ENCODE results near the gene MEGF10. TPM values are rescaled to one million over a fixed set of nuclear protein-coding genes. Genes with fewer than 3 reads are reported as not detected.
"Not testable (repeated sequence)": the region's sequence is repeated elsewhere in the genome, so short reads cannot be mapped to it uniquely, and the experiment has no call there.

MEGF10 gene
- total RNA-seq, result 0.96 and 1.3 TPM in 2 replicates

DNA sequence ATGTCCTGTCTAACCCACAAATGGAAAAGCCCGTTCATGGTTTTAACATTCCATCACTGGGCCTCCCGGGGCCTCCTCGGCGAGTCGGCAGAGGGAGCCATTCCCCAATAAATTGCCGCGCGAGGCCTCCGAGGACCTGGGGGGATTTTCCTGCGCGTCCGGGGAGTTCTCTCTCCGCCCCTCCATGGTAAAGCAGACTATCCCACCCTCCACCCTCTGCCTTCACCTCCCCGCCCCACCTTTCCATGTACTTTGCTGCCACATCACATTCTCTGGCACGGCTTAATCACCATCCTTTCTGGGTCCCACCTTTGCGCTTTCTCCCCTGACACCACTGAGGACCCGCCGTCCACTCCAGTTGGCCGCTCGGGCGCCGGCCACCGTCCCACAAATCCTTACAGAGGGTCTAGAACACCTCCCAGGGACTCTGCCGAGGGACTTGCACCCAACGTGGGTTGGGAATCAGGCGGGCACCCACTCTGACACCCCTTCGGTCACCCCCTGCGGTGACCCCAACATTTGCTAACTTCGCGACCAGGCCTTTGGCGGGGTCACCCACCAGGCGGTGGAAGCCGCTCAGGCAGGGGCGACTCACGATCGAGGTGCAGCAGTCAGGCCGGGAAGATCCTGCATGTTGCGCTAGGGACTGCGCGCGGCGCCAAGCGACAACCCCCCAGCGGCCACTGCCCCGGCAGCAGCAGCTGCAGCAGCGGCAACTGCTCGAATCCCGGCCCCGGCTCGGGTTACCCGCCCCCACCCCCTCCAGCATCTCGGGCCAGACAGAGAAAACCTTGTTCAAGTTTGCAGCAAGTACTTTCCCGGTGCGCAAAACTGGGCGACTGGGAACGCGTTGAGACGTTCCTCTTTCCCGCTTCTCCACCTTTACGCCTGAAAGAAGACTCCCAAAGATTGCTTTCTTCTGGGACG lies at the start of gene MEGF10:
Gene MEGF10, plus strand, starts transcription at position 778 of the 927 bp plus-strand sequence. CDS start 40,513 bp downstream, outside the sequence.
- Histone ChIP-seq H3K4me3 (ENCODE audit: low read depth, low read length) (peak within 1 kb of the TSS; percentile 55), H3K36me3 (ENCODE audit: control insufficient read depth, insufficient read depth, low read length) (no peaks in the 10 kb centered on the region), H3K27me3 (ENCODE audit: control insufficient read depth, insufficient read depth, low read length) (peaks cover 4% of the 10 kb centered on the region)
- no peak for DNase-seq (ENCODE audit: low read depth)
- TF ChIP-seq, protein P1, sequence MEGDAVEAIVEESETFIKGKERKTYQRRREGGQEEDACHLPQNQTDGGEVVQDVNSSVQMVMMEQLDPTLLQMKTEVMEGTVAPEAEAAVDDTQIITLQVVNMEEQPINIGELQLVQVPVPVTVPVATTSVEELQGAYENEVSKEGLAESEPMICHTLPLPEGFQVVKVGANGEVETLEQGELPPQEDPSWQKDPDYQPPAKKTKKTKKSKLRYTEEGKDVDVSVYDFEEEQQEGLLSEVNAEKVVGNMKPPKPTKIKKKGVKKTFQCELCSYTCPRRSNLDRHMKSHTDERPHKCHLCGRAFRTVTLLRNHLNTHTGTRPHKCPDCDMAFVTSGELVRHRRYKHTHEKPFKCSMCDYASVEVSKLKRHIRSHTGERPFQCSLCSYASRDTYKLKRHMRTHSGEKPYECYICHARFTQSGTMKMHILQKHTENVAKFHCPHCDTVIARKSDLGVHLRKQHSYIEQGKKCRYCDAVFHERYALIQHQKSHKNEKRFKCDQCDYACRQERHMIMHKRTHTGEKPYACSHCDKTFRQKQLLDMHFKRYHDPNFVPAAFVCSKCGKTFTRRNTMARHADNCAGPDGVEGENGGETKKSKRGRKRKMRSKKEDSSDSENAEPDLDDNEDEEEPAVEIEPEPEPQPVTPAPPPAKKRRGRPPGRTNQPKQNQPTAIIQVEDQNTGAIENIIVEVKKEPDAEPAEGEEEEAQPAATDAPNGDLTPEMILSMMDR (IDR thresholded peaks at IDR 0.05; ENCODE audit: insufficient read depth, low read length, poor library complexity, severe bottlenecking), result peak; percentile 83

DNA sequence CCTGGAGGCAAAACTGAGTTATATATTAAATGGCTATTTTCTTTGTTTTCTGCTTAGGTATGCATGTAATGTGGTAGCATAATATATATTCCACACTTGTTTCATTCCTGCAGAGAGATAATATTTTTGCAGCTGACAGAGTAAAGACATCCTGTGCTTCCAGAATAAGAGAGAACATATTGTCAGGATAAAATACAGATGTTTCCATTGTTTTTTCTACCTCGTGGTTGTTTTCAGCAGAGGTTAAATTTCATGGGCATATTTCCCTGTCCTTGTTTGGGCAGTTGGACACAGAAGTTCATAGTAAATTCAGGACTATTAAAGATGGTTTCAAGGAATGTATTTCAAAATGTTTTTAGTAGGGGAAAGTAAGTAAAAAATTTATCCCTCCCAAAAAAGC lies 47.6 kb upstream of the MEGF10 start:
- H3K4me3 ChIP-seq (ENCODE audit: low read depth, low read length), result no peak overlapping the region
- H3K36me3 ChIP-seq (ENCODE audit: control insufficient read depth, insufficient read depth, low read length), result no peaks in the 10 kb centered on the region
- TF ChIP-seq, protein P1 (IDR thresholded peaks at IDR 0.05; ENCODE audit: insufficient read depth, low read length, poor library complexity, severe bottlenecking), result no peak
- no peaks in the 10 kb centered on the region for H3K27me3 ChIP-seq (ENCODE audit: control insufficient read depth, insufficient read depth, low read length)
- no peak for DNase-seq (ENCODE audit: low read depth)

DNA sequence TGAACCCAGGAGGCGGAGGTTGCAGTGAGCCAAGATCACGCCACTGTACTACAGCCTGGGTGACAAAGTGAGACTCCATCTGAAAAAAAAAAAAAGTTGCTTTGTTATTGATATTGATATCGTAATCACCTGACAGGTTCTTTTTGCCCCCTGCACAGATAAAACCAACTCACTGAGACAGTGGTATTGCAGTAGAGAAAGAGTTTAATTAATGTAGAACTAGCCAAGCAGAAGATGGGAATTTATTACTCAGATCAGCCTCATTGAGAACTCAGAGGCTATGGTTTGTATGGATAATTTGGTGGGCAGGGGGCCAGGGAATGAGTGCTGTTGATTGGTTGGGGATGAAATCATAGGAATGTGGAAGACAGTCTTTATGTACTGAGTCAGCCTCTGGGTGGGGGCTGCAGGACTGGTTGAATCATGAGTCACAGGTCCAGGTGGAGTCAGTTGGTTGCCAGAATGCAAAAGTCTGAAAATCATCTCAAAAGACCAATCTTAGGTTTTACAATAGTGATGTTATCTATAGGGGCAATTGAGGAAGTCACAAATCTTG lies 35.8 kb upstream of the MEGF10 start:
- peak; percentile 18 for DNase-seq (ENCODE audit: low read depth)

DNA sequence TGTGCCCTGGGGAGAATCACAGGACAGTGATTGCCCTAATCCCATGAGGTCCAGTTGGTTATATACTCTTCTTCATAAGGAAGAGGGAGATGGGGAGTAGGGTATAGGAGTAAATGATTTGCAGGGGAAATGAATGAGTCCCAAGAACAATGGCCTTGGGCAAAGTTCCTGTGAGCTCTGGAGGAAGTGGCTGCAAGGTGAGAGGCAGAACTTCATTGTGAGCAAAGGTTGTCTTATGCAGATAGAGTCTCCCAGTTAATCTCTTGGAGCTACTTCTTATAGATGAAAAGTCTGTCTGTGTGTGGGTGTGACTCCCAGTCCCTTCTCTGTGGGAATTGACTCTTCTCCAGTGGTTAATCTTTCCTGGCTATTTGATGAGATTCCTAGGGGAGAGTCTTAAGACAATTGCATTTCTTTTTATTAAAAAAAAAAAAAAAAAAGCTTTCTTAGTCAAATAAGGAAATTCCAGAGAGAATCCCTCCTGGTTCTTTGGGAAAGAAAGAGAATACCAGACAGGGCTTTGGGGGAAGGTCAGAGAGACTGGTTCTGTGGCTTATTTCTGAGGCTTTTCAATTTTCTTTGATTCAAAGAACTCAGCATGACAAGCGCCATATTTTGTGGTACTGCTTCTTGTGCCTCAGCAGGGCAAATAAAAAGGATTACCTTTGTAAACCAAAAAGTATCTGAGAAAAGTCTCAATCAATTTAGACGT lies 33.6 kb upstream of the MEGF10 start:
- no peak for DNase-seq (ENCODE audit: low read depth)
- TF ChIP-seq, protein P1 (IDR thresholded peaks at IDR 0.05; ENCODE audit: insufficient read depth, low read length, poor library complexity, severe bottlenecking), result no peak
- no peaks in the 10 kb centered on the region for H3K27me3 ChIP-seq (ENCODE audit: control insufficient read depth, insufficient read depth, low read length)
- H3K36me3 ChIP-seq (ENCODE audit: control insufficient read depth, insufficient read depth, low read length), result no peaks in the 10 kb centered on the region
- H3K4me3 ChIP-seq (ENCODE audit: low read depth, low read length), result no peak overlapping the region

More for the DNA sequence above, 35.8 kb upstream of the MEGF10 start:
- TF ChIP-seq, protein P1 (IDR thresholded peaks at IDR 0.05; ENCODE audit: insufficient read depth, low read length, poor library complexity, severe bottlenecking), result no peak
- Histone ChIP-seq H3K36me3 (ENCODE audit: control insufficient read depth, insufficient read depth, low read length) (no peaks in the 10 kb centered on the region), H3K27me3 (ENCODE audit: control insufficient read depth, insufficient read depth, low read length) (no peaks in the 10 kb centered on the region), H3K4me3 (ENCODE audit: low read depth, low read length) (no peak overlapping the region)

DNA sequence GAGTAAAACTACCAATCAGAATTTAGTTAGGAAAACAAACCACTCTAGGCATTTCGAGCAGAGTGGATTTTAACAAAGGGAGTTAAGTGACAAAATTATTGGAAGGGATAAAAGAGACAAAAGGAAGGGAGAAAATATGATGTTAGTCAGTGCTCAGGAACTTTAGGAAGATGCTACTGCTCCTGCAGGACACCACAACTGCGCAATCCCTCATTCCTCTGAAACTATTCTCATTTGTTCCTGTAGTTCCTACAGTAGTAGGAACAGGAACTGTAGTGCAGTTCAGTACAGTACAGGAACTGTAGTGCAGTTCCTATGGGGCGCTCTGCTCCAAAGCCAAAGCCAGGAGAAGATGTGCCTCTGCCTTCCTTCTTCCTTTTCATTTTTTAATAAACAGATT lies 29.9 kb upstream of the MEGF10 start:
- TF ChIP-seq, protein P1 (IDR thresholded peaks at IDR 0.05; ENCODE audit: insufficient read depth, low read length, poor library complexity, severe bottlenecking), result no peak
- Histone ChIP-seq H3K27me3 (ENCODE audit: control insufficient read depth, insufficient read depth, low read length) (no peaks in the 10 kb centered on the region), H3K36me3 (ENCODE audit: control insufficient read depth, insufficient read depth, low read length) (no peaks in the 10 kb centered on the region), H3K4me3 (ENCODE audit: low read depth, low read length) (no peak overlapping the region)
- no peak for DNase-seq (ENCODE audit: low read depth)

DNA sequence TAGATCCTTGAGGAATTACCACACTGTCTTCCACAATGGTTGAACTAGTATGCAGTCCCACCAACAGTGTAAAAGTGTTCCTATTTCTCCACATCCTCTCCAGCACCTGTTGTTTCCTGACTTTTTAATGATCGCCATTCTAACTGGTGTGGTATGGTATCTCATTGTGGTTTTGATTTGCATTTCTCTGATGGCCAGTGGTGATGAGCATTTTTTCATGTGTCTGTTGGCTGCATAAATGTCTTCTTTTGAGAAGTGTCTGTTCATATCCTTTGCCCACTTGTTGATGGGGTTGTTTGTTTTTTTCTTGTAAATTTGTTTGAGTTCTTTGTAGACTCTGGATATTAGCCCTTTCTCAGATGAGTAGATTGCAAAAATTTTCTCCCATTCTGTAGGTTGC lies 25.1 kb upstream of the MEGF10 start:
- H3K27me3 ChIP-seq (ENCODE audit: control insufficient read depth, insufficient read depth, low read length); DNase-seq (ENCODE audit: low read depth); H3K36me3 ChIP-seq (ENCODE audit: control insufficient read depth, insufficient read depth, low read length); H3K4me3 ChIP-seq (ENCODE audit: low read depth, low read length): not testable (repeated sequence)

DNA sequence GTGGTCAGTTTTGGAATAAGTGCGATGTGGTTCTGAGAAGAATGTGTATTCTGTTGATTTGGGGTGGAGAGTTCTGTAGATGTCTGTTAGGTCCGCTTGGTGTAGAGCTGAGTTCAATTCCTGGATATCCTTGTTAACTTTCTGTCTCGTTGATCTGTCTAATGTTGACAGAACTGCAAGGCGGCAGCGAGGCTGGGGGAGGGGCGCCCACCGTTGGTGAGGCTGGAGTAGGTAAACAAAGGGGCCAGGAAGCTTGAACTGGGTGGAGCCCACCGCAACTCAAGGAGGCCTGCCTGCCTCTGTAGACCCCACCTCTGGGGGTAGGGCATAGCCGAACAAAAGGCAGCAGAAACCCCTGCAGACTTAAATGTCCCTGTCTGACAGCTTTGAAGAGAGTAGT lies 22.3 kb upstream of the MEGF10 start:
- H3K4me3 ChIP-seq (ENCODE audit: low read depth, low read length); H3K36me3 ChIP-seq (ENCODE audit: control insufficient read depth, insufficient read depth, low read length); H3K27me3 ChIP-seq (ENCODE audit: control insufficient read depth, insufficient read depth, low read length); DNase-seq (ENCODE audit: low read depth): not testable (repeated sequence)

DNA sequence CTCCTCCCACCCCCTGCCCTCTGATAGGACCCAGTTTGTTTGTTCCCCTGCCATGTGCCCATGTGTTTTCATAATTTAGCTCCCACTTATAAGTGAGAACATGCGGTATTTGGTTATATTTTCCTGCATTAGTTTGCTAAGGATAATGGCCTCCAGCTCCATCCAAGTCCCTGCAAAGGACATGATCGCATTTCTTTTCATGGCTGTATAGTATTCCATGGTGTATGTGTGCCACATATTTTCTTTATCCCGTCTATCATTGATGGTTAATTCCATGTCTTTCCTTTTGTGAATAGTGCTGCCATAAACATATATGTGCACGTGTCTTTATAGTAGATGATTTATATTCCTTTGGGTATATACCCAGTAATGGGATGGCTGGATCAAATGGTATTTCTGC lies 19.9 kb upstream of the MEGF10 start:
- not testable (repeated sequence) for H3K4me3 ChIP-seq (ENCODE audit: low read depth, low read length); H3K27me3 ChIP-seq (ENCODE audit: control insufficient read depth, insufficient read depth, low read length); H3K36me3 ChIP-seq (ENCODE audit: control insufficient read depth, insufficient read depth, low read length); DNase-seq (ENCODE audit: low read depth)

Data from kidney epithelial cell (primary cell).